HG03457 (cell line): ENCODE data around the gene NR2F1.

Experiments used
- ATAC-seq: cut with Tn5 transposase; IDR thresholded peaks from one replicate; pipeline ENCODE4 v1.9.1; 2021; ENCODE audit warnings: moderate number of reproducible peaks; ENCODE audit not compliant: unreplicated experiment

Gene NR2F1

DNA sequence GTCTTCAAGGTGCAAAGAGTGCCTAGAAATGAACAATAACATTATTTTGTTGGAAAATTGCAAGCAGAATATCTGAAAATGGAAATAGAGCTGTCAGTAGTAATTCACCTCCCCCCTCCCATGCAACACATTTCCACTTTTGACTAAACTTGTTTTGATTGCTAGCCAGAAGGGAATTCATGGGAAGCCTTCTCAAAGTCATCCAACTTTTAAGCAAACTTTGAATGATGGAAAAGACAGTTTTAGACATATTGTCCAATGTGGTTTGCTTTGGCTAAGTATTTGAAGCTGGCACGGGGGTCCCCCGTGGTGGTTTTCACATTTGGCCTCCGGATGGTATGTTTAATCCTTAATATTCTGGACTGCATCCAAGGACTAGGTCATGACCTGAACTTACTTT lies 7.5 kb downstream of the NR2F1 start:
- no peak for ATAC-seq

DNA sequence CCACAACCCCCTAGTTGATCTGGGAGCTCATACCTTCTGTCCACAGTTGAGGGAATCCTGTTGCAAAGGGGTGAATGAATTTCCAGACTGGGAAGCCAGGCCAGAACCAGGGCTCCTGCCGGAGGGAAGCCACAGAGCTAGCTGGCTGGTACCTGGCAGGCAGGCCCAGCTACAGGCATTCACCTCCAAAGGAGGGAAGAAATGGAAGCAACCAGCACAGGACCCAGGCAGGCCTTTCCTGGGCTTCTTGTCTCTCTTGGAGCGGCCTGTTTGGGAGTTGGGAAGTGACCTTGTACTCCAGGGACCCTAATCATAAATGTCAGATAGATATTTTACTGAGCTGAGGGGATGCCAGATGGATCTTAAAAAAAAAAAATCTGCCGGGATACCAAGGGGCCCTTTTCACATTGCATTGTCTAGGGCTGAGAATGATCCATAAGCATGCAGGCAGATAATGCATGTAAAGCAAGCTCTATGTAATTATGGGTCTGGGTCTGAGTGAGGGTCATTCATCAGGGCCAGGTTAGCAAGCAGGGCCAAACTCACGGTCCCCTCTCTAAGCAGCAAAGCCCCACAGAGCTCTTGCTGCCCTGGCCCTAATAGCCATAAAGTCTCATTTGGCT lies 8.4 kb downstream of the NR2F1 start:
- ATAC-seq = no peak

DNA sequence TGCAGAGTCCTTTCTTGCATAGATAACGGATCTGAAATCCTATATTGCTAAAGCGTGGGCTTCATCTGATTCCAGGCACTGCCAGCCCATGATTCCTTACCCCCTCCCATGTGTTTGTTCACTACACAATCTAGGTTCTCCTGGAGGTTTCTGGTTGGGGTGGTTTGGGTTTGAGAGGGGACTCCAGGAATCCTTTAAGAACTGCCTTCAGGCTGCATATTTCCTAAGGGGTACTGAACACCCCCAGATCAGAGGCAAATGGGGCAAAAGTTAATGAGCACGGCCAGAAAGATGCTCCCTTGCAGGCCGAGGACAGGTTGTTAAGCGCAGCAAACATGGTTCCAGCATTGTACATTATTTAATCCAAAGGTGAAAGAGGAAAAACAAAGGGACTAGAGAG lies 9.9 kb downstream of the NR2F1 start:
- ATAC-seq = no peak

DNA sequence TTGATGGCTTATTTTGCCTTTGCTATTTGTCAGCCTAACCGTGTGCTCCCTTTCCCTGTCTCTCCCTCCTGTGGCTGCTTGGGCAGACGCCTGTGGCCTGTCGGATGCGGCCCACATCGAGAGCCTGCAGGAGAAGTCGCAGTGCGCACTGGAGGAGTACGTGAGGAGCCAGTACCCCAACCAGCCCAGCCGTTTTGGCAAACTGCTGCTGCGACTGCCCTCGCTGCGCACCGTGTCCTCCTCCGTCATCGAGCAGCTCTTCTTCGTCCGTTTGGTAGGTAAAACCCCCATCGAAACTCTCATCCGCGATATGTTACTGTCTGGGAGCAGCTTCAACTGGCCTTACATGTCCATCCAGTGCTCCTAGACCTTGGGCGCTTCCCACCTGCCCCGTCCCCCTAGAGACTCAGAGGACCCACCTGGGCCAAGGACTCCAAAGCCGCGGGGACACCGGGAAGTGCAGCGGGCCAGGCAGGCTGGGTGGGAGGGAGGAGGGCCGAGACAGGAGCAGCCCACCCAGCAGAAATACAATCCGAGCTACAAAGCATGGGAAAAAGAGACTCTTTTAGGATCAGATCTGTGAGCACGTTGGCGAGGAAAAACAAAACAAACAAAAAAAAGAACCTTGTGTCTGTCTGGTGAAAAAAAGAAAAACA lies 10.6 kb downstream of the NR2F1 start:
- no peak for ATAC-seq

DNA sequence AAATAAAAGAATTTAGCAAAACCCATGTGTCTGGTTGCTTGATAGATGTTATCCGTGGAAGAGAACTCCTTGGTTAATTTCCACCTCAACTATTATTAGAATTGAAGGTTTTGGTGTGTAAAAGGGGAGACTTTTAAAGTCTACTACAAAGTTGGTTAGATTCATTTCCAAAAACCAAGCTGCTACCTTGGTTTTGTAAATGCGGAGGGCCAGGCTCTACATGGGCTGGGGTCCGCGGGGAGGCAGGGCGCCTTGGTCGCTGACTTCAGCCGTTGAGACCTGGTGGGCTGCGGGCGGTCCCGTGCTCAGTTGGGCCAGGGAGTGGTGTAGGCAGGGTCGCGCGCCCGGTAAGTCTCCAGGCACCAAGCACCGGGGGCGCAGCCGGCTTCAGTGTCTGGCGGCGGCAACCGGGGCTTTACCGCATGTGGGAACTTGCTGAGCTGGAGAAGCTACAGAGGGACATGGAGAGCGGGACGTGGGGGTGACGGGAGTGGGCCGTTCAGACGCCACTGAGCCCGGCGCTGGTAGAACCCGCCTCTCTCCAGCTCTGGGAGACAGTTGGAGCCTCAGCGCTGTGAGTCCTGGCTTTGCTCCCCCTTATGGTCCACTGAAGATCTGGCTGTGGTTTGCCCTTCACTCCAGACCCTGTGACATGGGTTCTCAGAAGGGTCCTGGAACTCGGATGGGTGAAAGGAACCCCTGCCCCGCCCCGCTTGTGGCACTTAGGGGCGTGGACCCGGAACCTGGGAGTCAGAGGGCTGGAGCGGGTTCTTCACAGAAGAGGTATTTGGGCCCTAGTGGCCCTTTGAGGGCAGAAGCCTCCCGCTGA lies 11.8 kb downstream of the NR2F1 start:
- no peak for ATAC-seq

DNA sequence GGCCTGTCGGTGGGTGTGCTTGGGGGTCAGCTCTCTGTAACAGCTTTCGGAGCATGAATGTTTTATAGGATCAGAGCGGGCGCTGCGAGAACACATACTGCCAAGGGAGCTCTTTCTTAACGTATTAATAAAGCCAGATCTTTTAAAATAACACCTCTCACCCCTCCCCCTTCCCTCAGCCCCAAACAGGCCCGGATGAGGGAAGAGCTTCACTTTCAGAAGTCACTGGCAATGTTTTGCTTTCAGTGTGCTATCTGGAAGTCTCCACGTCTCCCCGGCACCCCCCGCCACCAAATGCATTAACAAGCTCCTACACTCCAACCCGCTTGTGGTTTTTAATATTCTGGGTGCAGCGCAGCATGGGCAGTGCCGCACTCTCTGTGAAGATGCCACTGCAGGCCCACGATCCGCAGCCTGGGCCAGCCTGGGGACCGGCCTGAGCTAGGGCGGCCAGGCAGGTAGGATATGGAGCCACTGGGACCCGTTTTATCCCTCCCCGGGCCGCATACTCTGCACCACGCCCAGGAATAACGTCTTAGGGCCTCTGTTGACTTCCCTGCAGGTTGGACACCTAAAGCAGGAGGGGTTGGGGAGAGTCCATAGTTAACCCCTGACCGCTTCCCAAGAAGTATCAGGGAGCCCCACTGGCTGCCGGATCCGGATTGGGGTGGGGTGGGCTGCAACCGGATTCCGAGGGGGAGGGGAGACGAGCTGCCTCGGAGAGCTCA lies 12.6 kb downstream of the NR2F1 start:
- ATAC-seq = no peak

DNA sequence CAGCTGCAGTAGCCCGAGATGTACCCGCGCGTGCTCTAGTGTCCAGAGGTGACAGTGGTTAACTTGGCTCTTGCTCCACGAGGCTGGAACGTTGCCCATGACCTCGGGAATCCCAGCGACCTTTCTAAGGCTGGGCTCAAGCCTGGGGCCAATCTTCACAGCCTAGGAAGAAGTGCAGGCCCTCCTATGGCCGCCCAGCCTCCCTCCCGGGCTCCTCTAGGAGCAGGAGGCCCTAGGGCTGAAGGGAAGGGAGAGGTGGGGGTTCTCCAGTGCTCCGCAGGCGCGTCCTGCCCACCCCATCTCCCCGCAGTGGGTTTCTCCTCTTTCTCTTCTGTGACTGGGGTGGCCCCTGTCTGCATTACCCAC lies 13.3 kb downstream of the NR2F1 start:
- no peak for ATAC-seq

DNA sequence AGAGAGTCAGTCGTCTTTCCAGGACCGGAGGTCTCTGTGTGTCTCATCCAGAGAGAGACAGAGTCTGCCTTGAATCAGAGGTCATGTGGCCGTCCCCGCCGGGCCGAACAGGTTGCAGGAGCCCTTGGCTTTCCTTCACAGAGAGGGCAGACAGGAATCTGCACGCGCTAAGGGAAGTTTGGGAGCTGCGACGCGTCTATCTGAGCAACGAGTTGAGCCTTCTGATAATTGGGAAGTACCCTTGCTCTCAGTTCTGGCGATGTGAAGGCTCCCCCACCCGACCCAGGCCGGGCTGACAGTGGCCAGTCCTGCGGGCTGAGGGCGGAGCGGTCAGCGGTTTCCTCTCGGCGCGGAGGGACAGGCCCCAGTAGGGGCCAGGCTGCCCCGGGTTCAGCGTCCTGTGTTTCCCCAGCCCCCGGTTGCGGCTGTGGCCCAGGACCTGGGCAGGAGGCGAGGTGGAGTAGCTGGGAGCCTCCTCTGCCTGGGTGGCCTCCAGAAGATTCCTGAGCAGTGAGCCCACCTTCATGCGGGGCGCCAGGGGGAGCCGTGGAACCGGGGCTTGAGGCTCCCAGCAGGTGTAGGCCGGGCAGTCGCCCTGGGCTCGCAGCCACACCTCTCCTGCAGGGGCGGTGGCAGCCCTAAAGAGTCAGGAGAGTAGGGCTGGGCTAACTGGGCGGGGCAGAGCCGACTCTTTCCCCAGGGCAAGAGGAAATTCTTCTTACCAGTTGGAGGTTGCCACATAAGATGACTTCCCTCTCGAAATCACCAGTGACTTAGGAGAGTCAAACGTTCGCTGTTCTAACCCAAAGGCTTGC lies 13.9 kb downstream of the NR2F1 start:
- ATAC-seq = no peak

DNA sequence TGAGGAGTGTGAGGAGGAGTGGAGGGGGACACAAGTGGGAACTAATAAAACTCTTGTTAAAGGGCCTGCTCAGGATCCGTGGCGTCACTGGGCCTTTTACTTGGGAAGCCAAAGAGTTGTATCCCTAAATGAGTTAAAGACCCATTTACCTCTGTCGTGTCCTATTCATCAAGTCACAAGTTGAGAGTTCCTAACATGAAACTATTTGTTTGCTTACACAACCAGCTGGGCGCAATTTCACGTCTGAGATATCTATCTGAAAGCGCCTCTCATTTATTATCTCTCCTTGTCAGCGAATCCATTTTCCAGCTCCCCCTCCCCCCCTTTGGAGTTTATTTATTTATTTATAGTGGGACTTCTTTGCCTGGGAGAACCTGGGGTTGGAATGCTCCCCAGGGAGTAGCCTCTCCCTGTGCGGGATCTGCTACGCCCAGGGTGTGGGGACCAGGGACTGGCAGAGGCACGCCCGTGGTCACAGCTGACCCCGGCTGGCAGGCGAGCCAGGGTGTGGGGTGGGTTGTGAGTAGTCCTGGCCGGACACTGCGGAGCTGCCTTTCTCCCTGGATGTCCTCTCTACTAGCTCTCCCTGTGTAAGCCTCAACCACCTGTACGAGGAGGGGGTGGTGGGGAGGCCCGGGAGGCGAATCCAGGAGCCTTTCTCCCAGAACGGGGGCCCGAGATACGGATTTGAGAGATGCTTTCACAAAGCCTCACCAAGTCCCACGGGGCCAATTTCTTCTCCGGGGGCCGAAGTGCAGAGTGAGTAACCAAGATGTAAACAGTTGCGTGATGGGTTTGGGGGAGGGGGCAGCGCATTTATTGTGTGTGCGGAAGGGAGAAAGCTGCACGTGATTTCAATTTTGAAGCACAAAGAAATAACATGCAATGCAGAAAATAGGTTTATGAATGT lies 15.3 kb downstream of the NR2F1 start:
- no peak for ATAC-seq

DNA sequence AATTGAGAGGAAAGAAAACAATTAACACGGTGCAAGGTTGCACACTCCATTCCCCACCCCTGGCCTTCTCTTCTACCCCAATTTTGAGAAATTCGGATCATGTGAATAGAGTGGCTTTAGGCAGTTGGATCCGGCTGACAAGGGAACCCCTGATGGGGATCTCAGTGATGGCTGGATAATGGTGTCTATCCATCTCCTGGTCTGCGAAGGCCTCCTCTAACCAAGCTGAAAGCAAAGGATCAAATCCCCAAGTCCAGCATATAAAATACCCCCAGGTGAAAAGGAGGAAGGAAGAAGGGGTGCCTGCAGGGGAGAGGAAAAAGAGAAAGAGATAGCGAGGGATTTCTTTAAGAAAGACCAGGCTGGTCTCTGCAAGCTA lies 16.0 kb downstream of the NR2F1 start:
- no peak for ATAC-seq

DNA sequence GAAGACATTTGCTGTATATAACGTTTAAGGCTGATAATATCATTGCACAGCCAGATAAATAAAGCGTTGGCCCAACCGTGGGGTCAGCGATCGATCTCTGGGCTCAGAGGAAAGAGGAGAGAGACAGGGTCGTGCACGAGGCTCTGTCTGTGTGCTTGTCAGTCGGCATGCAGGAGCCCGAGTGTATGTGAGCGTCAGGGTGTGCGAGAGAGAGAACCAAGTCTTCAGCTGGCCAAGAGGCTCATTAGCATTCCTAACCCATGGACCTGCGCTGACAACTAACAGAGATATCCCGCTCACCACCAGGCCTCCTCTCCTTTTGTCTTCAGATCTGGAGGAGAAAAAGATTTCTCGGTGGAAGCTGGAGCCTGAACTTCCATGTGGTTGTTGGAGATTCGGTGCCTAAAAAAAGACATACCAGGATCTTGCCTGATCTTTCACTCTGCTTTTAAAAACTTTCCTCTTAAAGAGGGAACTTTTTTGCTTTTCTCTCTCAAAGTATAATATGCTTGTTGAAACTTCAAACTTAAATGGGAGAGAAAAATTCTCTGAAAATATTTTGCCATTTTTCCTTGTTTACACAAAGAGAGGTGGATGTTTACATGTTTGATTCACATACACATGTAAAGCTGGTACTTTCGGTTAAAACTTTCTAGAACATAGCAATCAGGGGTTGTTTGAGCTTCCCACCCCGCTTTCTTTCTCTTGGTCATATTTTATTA lies 16.5 kb downstream of the NR2F1 start:
- ATAC-seq = no peak

DNA sequence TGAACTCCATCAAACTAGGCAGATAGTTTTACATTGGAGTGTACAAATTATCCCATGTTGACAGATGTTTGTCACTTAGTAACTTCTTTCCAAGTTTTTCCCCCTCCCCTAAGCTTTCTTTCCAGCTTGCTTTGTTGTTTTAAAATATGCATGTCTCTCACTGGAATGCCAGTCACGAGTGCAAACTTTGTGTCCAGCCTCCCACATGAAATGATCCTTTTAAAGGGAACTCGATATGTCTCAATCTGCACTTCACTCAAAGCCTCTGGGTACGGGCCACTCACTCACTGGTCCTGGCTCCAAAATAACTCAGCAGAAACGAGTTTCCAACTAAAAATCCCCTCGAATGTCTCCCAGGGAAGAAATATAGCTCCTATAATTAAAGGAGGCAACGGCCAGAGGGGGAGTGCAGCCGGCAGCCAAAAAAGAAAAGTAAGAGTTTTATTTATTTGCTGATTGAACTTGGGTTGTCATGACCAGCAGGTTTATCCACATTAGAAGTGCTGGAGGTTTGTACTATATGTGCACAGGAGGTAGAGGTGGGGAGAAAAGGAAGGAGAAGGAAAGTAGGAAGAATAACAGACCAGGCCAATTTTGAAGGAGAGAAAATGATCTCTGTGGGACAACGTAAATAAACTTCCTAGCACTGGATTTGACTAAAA lies 17.5 kb downstream of the NR2F1 start:
- no peak for ATAC-seq

DNA sequence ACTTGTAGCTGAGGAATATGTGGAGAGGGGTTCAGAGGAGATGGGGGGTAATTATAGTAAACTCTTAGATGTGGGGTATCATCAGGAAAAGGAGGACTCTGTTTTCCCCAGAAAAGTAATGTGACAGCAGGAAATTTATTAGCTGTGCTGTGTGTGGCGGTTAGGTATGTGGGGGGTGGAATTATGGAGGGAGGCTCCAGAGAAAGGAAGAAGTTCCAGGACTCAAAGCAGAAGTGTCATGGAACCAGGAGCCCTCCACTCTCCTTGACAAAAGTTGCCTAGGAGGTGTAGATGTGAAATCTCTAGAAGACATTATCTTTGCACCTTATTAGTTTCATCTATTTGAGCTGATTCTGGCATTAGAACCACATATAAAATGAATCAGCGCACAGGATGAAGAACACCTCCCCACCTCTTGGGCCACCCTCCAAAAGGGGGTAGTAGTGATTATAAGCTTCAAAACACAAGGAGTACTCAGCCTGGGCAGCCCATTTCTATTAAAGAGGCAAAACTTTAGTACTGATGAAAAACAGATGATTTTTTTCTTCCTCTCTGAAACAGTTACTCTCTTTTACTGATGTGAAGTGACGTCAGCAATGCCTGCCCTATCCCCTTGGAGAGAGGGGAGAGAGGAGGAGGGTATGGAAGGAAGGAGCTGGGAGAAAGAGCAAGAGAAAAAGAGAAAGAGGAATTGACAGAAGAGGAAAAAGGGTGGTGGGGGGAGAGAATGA lies 18.2 kb downstream of the NR2F1 start:
- no peak for ATAC-seq

DNA sequence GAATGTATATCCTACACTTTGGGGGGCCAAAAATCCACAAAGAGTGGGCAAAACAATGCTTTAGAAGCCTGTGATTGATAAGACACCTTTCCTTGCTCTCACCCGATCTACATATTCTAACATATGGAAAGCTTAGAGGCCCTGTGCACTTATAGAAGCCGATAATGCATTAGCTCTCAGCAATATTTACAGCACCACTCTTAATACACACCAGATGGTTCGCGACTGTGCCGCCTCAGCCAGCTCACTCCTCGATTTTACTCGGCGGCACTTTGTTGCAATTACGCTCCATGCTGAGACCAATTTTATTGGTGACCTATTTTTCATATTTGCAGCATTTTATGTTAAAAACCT lies 18.8 kb downstream of the NR2F1 start:
- ATAC-seq = no peak

DNA sequence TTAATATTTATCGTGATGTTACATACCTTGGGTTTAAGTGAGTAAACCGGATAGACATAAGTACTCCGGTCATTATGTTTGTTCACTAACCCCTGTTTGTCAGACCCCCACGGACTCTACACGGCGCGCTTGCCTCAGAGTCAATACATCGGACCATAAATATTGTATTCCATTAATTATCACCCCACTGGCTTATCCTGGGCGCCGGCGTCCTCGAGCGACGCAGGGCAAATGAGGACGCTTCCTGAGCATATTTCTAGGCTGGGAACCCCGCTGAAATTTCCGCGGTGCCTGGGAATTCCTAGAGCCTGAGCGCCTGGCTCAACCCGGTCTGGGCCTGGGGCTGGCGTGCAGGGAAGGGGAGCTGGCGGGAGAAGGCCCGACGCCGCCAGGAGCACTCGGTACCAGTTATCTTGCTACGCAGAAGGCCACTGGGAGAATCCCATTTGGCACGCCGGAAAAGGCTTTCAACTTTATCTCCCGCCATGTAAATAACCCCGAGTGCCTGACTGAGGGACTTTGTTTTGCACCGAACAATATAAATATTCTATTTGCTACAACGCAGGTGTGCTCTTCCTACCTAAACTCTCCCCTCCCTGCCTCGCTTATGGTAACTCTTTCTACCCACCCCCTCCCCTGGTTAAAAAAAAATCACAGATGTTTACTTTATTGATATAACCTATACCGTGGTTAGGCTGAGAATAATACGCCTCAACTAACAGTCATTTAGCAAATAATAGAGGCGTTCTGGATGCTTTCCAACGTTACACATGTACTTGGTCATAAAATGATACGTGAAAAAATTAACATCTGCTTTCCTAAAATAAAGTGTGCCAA lies 19.4 kb downstream of the NR2F1 start:
- ATAC-seq = no peak

DNA sequence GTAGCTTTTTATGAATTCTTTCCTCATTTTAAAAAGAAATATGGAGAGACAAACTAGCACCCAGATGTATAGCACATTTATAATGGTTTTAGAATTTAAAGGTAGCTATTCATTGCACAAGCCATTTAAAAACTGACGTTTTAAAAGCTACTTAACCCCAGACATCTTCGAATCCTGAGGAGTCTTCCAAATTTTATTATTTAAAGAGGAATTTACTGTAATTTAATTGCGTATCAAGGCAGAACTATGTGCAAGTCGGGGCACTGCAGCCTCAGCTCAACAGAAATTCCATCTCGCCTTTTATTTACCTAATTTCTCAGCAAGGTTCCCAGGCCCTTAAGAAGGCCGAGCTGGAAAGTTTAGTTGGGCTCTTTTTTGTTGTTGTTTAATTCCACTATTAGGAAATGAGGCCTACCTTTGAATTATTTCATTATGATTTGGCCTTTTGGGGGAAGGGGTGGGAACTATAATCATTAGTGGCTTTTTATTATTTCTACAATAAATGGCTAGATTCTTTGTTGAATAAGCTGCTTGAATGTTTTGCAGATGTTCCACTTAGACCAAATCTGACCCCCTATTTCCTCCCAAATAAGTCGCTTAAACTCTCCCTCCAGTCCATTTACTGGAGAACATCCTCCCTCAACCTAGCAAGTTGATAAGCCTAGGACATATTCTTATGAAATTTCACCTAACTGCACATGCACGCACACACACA lies 20.2 kb downstream of the NR2F1 start:
- no peak for ATAC-seq
